SK-N-SH treated with all-trans-retinoic acid at 6 μM for 48 hours (cell line): ENCODE data around the gene MBNL3.

ENCODE experiments used
- BACH2 ChIP-seq: fragments of 250-450 bp; sonication (Bioruptor Pico); IDR thresholded peaks from 2 replicates; pipeline ENCODE4 v1.9.0; 2021; ENCODE audit warnings: mild to moderate bottlenecking, borderline replicate concordance
- OSR1 ChIP-seq: fragments of 250-450 bp; sonication (Bioruptor Pico); IDR thresholded peaks from 2 replicates; pipeline ENCODE4 v1.8.0; 2022; ENCODE audit warnings: moderate library complexity, mild to moderate bottlenecking, inconsistent platforms
- SNAI2 ChIP-seq: fragments of 250-450 bp; sonication (Bioruptor Pico); IDR thresholded peaks from 2 replicates; pipeline ENCODE4 v1.5.0; 2020; ENCODE audit warnings: mild to moderate bottlenecking, moderate library complexity
- TOX ChIP-seq: fragments of 250-450 bp; sonication (Bioruptor Pico); IDR thresholded peaks from 2 replicates; pipeline ENCODE4 v1.8.0; 2021; ENCODE audit warnings: mild to moderate bottlenecking, moderate library complexity, borderline replicate concordance
- ZFP3 ChIP-seq: fragments of 250-450 bp; sonication (Bioruptor Pico); IDR thresholded peaks from 2 replicates; pipeline ENCODE4 v1.5.0; 2020; ENCODE audit warnings: mild to moderate bottlenecking, moderate library complexity
- ZFP30 ChIP-seq: fragments of 450-650 bp; formaldehyde crosslinking; IDR thresholded peaks from 2 replicates; pipeline ENCODE4 v1.5.0; 2022; ENCODE audit warnings: mild to moderate bottlenecking, moderate library complexity
- ZNF565 ChIP-seq: fragments of 450-650 bp; formaldehyde crosslinking; conservative IDR thresholded peaks from 2 replicates; pipeline ENCODE4 v1.5.0; 2020; ENCODE audit warnings: low read depth, mild to moderate bottlenecking, moderate library complexity
- TF ChIP-seq, protein P1 (sequence below): fragments of 250-450 bp; sonication (Bioruptor Pico); IDR thresholded peaks from 2 replicates; pipeline ENCODE4 v1.5.1; 2021; ENCODE audit warnings: mild to moderate bottlenecking, moderate library complexity

DNA sequence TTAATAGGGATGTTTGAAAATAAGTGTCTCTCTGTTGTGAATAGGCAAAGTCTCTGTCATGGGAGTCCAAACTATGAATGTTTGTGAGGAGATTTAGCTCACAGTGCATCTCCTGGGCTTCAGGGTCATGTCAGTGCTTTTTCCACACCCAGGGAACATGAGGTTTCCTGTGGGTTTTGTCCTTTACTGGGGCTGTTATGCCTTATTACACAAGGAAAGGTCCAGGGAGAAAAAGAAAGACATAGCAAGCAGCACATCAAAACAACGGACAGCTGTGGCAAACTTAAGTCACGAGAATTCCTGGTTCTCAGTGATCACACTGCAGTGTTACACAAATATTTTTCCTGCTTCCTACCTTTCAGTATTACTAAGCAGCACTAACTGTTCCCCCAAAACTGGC lies 99.4 kb downstream of the MBNL3 start:
- TF ChIP-seq BACH2 (CRISPR knock-in tag) (no peak), SNAI2 (CRISPR knock-in tag) (no peak), ZNF565 (CRISPR knock-in tag) (no peak), ZFP30 (CRISPR knock-in tag) (no peak), TOX (CRISPR knock-in tag) (no peak), OSR1 (CRISPR knock-in tag) (no peak), ZFP3 (CRISPR knock-in tag) (no peak)
- TF ChIP-seq, protein P1, sequence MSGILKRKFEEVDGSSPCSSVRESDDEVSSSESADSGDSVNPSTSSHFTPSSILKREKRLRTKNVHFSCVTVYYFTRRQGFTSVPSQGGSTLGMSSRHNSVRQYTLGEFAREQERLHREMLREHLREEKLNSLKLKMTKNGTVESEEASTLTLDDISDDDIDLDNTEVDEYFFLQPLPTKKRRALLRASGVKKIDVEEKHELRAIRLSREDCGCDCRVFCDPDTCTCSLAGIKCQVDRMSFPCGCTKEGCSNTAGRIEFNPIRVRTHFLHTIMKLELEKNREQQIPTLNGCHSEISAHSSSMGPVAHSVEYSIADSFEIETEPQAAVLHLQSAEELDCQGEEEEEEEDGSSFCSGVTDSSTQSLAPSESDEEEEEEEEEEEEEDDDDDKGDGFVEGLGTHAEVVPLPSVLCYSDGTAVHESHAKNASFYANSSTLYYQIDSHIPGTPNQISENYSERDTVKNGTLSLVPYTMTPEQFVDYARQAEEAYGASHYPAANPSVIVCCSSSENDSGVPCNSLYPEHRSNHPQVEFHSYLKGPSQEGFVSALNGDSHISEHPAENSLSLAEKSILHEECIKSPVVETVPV (CRISPR knock-in tag): no peak
